Urinary bladder (tissue), 4 donors: ENCODE results near the gene CRYBB1. TPM values are rescaled to one million over a fixed set of nuclear protein-coding genes. Genes with fewer than 3 reads are reported as not detected.

Experiments used
- DNase-seq: peaks from one replicate; pipeline ENCODE4 v3.0.0-alpha.2; 2015; ENCODE audit errors: extremely low spot score
- H3K27ac ChIP-seq: one replicate; pipeline ENCODE4 v1.5.1; 2013; ENCODE audit warnings: low read depth, mild to moderate bottlenecking, moderate library complexity
- H3K36me3 ChIP-seq: one replicate; pipeline ENCODE4 v1.6.1; 2013; ENCODE audit warnings: mild to moderate bottlenecking, moderate library complexity; ENCODE audit not compliant: insufficient read depth
- H3K4me1 ChIP-seq: one replicate; pipeline ENCODE4 v1.6.1; 2013; ENCODE audit warnings: mild to moderate bottlenecking, moderate library complexity; ENCODE audit not compliant: insufficient read depth
- H3K4me3 ChIP-seq: one replicate; pipeline ENCODE4 v1.5.1; 2013; ENCODE audit warnings: low read depth, low read length
- WGBS: extraction: QIAGEN DNeasy Blood & Tissue Kit; methylation state at CpG from one replicate; pipeline ENCODE4 v1.1.7; 2013; 5-methylcytosine and 5-hydroxymethylcytosine counted together
- polyA plus RNA-seq: library from polyadenylated mRNA; stranded (reverse); fragments of 200-250 nt; gene quantifications from one replicate; pipeline ENCODE4 v1.2.3, GENCODE V29; 2013
- total RNA-seq: library from RNA; depleted of rRNA; stranded (reverse); fragments of >200 nt; gene quantifications from one replicate; pipeline ENCODE4 v1.2.3, GENCODE V29; 2014
- donor health status: healthy with polysubstance abuse.
- donor health status: healthy.

The CRYBB1 gene
- total and polyA plus RNA-seq, 2 donors, result 1.4 to 1.6 TPM

- no peak for DNase-seq
- 88% methylated on average over 13 of the region's 13 CpGs for WGBS
- Histone ChIP-seq H3K4me1 (no peaks in the 10 kb centered on the region), H3K36me3 (no peaks in the 10 kb centered on the region), H3K27ac (no peak overlapping the region), H3K4me3 (no peak overlapping the region)
These were observed 46.8 kb downstream of the CRYBB1 start for GRCh38 chr22:26570864-26571525.

- no peak for DNase-seq
- no peaks in the 10 kb centered on the region for H3K36me3 ChIP-seq
- H3K27ac ChIP-seq, result no peak overlapping the region
- 51% methylated on average over 10 of the region's 10 CpGs for WGBS
- no peaks in the 10 kb centered on the region for H3K4me1 ChIP-seq
- H3K4me3 ChIP-seq, result no peak overlapping the region
These were observed 47.7 kb downstream of the CRYBB1 start for GRCh38 chr22:26570115-26570514.

GRCh38 chr22:26568207-26568706, 49.6 kb downstream of the CRYBB1 start:
- Histone ChIP-seq H3K4me3 (no peak overlapping the region), H3K36me3 (no peaks in the 10 kb centered on the region), H3K27ac (no peak overlapping the region), H3K4me1 (no peaks in the 10 kb centered on the region)
- WGBS, result 60% methylated on average over 11 of the region's 11 CpGs
- DNase-seq, result peak; percentile 69

- Histone ChIP-seq H3K27ac (no peak overlapping the region), H3K36me3 (no peaks in the 10 kb centered on the region), H3K4me3 (no peak overlapping the region), H3K4me1 (no peaks in the 10 kb centered on the region)
- no peak for DNase-seq
- 56% methylated on average over 2 of the region's 2 CpGs for WGBS
These were observed 50.2 kb downstream of the CRYBB1 start for GRCh38 chr22:26567610-26568009.

GRCh38 chr22:26566994-26567393, 50.8 kb downstream of the CRYBB1 start:
- Histone ChIP-seq H3K27ac (no peak overlapping the region), H3K4me1 (no peaks in the 10 kb centered on the region)

GRCh38 chr22:26565889-26566288, 51.9 kb downstream of the CRYBB1 start:
- Histone ChIP-seq H3K4me1 (no peaks in the 10 kb centered on the region), H3K27ac (no peak overlapping the region), H3K36me3 (no peaks in the 10 kb centered on the region), H3K4me3 (no peak overlapping the region)
- WGBS, result 76% methylated on average over 8 of the region's 8 CpGs
- no peak for DNase-seq

More at GRCh38 chr22:26566994-26567393, 50.8 kb downstream of the CRYBB1 start:
- no peak for DNase-seq
- Histone ChIP-seq H3K36me3 (no peaks in the 10 kb centered on the region), H3K4me3 (no peak overlapping the region)
- WGBS, result 90% methylated on average over 3 of the region's 3 CpGs

- 86% methylated on average over 6 of the region's 6 CpGs for WGBS
These were observed 52.6 kb downstream of the CRYBB1 start for GRCh38 chr22:26565181-26565580.

GRCh38 chr22:26564672-26565071, 53.2 kb downstream of the CRYBB1 start:
- no peaks in the 10 kb centered on the region for H3K4me1 ChIP-seq
- no peak for DNase-seq
- H3K4me3 ChIP-seq, result no peak overlapping the region
- 89% methylated on average over 3 of the region's 3 CpGs for WGBS
- H3K27ac ChIP-seq, result no peak overlapping the region
- no peaks in the 10 kb centered on the region for H3K36me3 ChIP-seq

More at GRCh38 chr22:26565181-26565580, 52.6 kb downstream of the CRYBB1 start:
- DNase-seq, result no peak
- no peaks in the 10 kb centered on the region for H3K36me3 ChIP-seq
- H3K4me3 ChIP-seq, result no peak overlapping the region
- H3K27ac ChIP-seq, result no peak overlapping the region
- no peaks in the 10 kb centered on the region for H3K4me1 ChIP-seq

- 92% methylated on average over 8 of the region's 8 CpGs for WGBS
- H3K27ac ChIP-seq, result no peak overlapping the region
These were observed 53.6 kb downstream of the CRYBB1 start for GRCh38 chr22:26564181-26564580.

GRCh38 chr22:26563022-26563421, 54.8 kb downstream of the CRYBB1 start:
- no peak for DNase-seq
- Histone ChIP-seq H3K27ac (no peak overlapping the region), H3K36me3 (no peaks in the 10 kb centered on the region), H3K4me3 (no peak overlapping the region), H3K4me1 (no peaks in the 10 kb centered on the region)
- whole genome bisulfite sequencing, result 76% methylated on average over 5 of the region's 5 CpGs

More at GRCh38 chr22:26564181-26564580, 53.6 kb downstream of the CRYBB1 start:
- DNase-seq, result no peak
- no peaks in the 10 kb centered on the region for H3K4me1 ChIP-seq
- no peak overlapping the region for H3K4me3 ChIP-seq
- no peaks in the 10 kb centered on the region for H3K36me3 ChIP-seq

- Histone ChIP-seq H3K36me3 (no peaks in the 10 kb centered on the region), H3K4me3 (no peak overlapping the region), H3K27ac (no peak overlapping the region), H3K4me1 (no peaks in the 10 kb centered on the region)
- no peak for DNase-seq
- 80% methylated on average over 9 of the region's 9 CpGs for WGBS
These were observed 55.9 kb downstream of the CRYBB1 start for GRCh38 chr22:26561756-26562417.

GRCh38 chr22:26559961-26560575, 57.8 kb downstream of the CRYBB1 start:
- WGBS, result 92% methylated on average over 13 of the region's 13 CpGs
- Histone ChIP-seq H3K27ac (no peak overlapping the region), H3K36me3 (no peaks in the 10 kb centered on the region), H3K4me3 (no peak overlapping the region), H3K4me1 (no peaks in the 10 kb centered on the region)
- DNase-seq, result no peak

- no peaks in the 10 kb centered on the region for H3K36me3 ChIP-seq
- DNase-seq, result no peak
- 78% methylated on average over 3 of the region's 3 CpGs for WGBS
- H3K4me3 ChIP-seq, result no peak overlapping the region
- H3K4me1 ChIP-seq, result no peaks in the 10 kb centered on the region
- no peak overlapping the region for H3K27ac ChIP-seq
These were observed 59.5 kb downstream of the CRYBB1 start for GRCh38 chr22:26558248-26558895.
